SK-N-SH (cell line): Measurements from ENCODE around the gene CNST. TPM values are rescaled to one million over a fixed set of nuclear protein-coding genes. Genes with fewer than 3 reads are reported as not detected.

Experiments
- CTCF ChIA-PET: fragments of 300-600, 350-600 bp; formaldehyde crosslinking; extraction: SDS; loops from one replicate; lab custom pipeline; 2021; lab: Yijun Ruan, JAX
- POLR2A ChIA-PET: fragments of 350-600 bp; sonication (Branson Sonifier 250); formaldehyde crosslinking; extraction: SDS; loops from one replicate; lab custom pipeline; 2020; ENCODE audit warnings: antibody characterized with exemption, inconsistent platforms; lab: Yijun Ruan, JAX
- DNase-seq: peaks from one replicate; pipeline ENCODE4 v3.0.0; 2012
- H2AFZ ChIP-seq: fragments of 200-600 bp; sonication (generic); 2 replicates; pipeline ENCODE4 v1.8.1; 2016; ENCODE audit warnings: antibody characterized with exemption, mild to moderate bottlenecking, low read depth
- H3F3A ChIP-seq: fragments of 200-600 bp; sonication (generic); replicated peaks from 2 replicates; pipeline ENCODE3; 2016; ENCODE audit warnings: antibody characterized with exemption, mild to moderate bottlenecking; ENCODE audit not compliant: insufficient read depth
- H3K27ac ChIP-seq, 2 experiments: fragments of 200-500 bp in 1 of 2; fragments of 200-600 bp in 1 of 2; sonication (Bioruptor generic) in 1 of 2; sonication (generic), shearing (Covaris generic) in 1 of 2; 2 replicates each; pipeline versions ENCODE4 v1.5.1 to v1.6.1; 2014 to 2016; ENCODE audit warnings: low read depth in 2 of 2, inconsistent platforms in 1 of 2, low read length in 1 of 2, mild to moderate bottlenecking in 1 of 2, mixed read lengths in 1 of 2
- H3K27me3 ChIP-seq: fragments of 200-600 bp; sonication (generic), shearing (Covaris generic); 2 replicates; pipeline ENCODE4 v1.6.1; 2016; ENCODE audit warnings: mixed run types; ENCODE audit not compliant: insufficient read depth
- H3K36me3 ChIP-seq, 2 experiments: fragments of 200-500 bp in 1 of 2; fragments of 200-600 bp in 1 of 2; sonication (Bioruptor generic) in 1 of 2; sonication (generic) in 1 of 2; replicated peaks in 1 of 2; 2 replicates each; pipeline versions ENCODE3 to v1.5.1; 2014 to 2016; ENCODE audit warnings: low read length in 1 of 2, mild to moderate bottlenecking in 1 of 2; ENCODE audit not compliant: insufficient read depth in 2 of 2, control insufficient read depth in 1 of 2
- H3K4me1 ChIP-seq, 2 experiments: fragments of 200-500 bp in 1 of 2; fragments of 200-600 bp in 1 of 2; sonication (Bioruptor generic) in 1 of 2; sonication (generic), shearing (Covaris generic) in 1 of 2; 2 replicates each; pipeline versions ENCODE4 v1.5.1 to v1.6.1; 2014 to 2016; ENCODE audit warnings: low read depth in 1 of 2, low read length in 1 of 2, mixed run types in 1 of 2; ENCODE audit not compliant: insufficient read depth in 2 of 2, control insufficient read depth in 1 of 2
- H3K4me2 ChIP-seq: fragments of 200-600 bp; sonication (generic), shearing (Covaris generic); 2 replicates; pipeline ENCODE4 v1.6.1; 2017; ENCODE audit warnings: mixed run types
- H3K4me3 ChIP-seq, 2 experiments: fragments of 200-500 bp in 1 of 2; fragments of 200-600 bp in 1 of 2; sonication (Bioruptor generic) in 1 of 2; sonication (generic), shearing (Covaris generic) in 1 of 2; 2 replicates each; pipeline versions ENCODE4 v1.5.1 to v1.8.1; 2014 to 2016; ENCODE audit warnings: low read depth in 2 of 2, inconsistent platforms in 1 of 2, low read length in 1 of 2, mild to moderate bottlenecking in 1 of 2, mixed read lengths in 1 of 2, moderate library complexity in 1 of 2
- H3K79me2 ChIP-seq: fragments of 200-600 bp; sonication (generic); 2 replicates; pipeline ENCODE4 v1.8.1; 2017; ENCODE audit warnings: mild to moderate bottlenecking; ENCODE audit not compliant: insufficient read depth
- H3K9ac ChIP-seq: fragments of 200-600 bp; sonication (generic); 2 replicates; pipeline ENCODE4 v1.6.1; 2017; ENCODE audit warnings: mixed run types
- H3K9me2 ChIP-seq: fragments of 200-600 bp; sonication (generic); 2 replicates; pipeline ENCODE4 v1.6.1; 2017; ENCODE audit warnings: mixed run types
- H3K9me3 ChIP-seq: fragments of 200-600 bp; sonication (generic); 2 replicates; pipeline ENCODE4 v1.6.1; 2017; ENCODE audit warnings: mixed run types, mild to moderate bottlenecking, moderate library complexity
- H4K20me1 ChIP-seq: fragments of 200-600 bp; sonication (generic); 2 replicates; pipeline ENCODE4 v1.6.1; 2017; ENCODE audit warnings: mild to moderate bottlenecking, mixed run types; ENCODE audit not compliant: insufficient read depth
- CHD2 ChIP-seq: fragments of 150-350 bp; IDR thresholded peaks from 2 replicates; pipeline ENCODE4 v1.6.1; 2018; ENCODE audit warnings: low read length; ENCODE audit not compliant: partially characterized antibody
- ELF1 ChIP-seq: IDR thresholded peaks from 2 replicates; pipeline ENCODE4 v1.4.0; 2012
- EP300 ChIP-seq, 2 experiments: IDR thresholded peaks; 2 replicates each; pipeline versions ENCODE4 v1.4.0 to v1.6.1; 2012; ENCODE audit warnings: borderline replicate concordance in 1 of 2, low read depth in 1 of 2, low read length in 1 of 2
- EZH2phosphoT487 ChIP-seq: fragments of 200-600 bp; sonication (generic); IDR thresholded peaks from 2 replicates; pipeline ENCODE4 v1.6.1; 2017; ENCODE audit warnings: low read depth, mixed run types, mild to moderate bottlenecking, antibody characterized with exemption, moderate library complexity, borderline replicate concordance
- FOSL2 ChIP-seq: IDR thresholded peaks from 2 replicates; pipeline ENCODE4 v1.4.0; 2012; ENCODE audit warnings: low read depth, mild to moderate bottlenecking, moderate library complexity, borderline replicate concordance
- FOXM1 ChIP-seq: IDR thresholded peaks from 2 replicates; pipeline ENCODE4 v1.4.0; 2012; ENCODE audit warnings: low read depth, mild to moderate bottlenecking
- GABPA ChIP-seq: IDR thresholded peaks from 2 replicates; pipeline ENCODE4 v1.4.0; 2012; ENCODE audit warnings: low read depth, mild to moderate bottlenecking
- GATA2 ChIP-seq: sonication (generic); formaldehyde crosslinking; IDR thresholded peaks from 2 replicates; pipeline ENCODE4 v1.5.0; 2020; ENCODE audit warnings: mild to moderate bottlenecking, missing genetic modification reagents
- IRF3 ChIP-seq: fragments of 150-350 bp; IDR thresholded peaks from 2 replicates; pipeline ENCODE4 v1.6.1; 2016; ENCODE audit warnings: mild to moderate bottlenecking, low read depth, low read length
- JUND ChIP-seq: IDR thresholded peaks from 2 replicates; pipeline ENCODE4 v1.4.0; 2012
- MAX ChIP-seq: IDR thresholded peaks from 2 replicates; pipeline ENCODE4 v1.4.0; 2012; ENCODE audit warnings: low read depth
- MEF2A ChIP-seq: IDR thresholded peaks from 2 replicates; pipeline ENCODE4 v1.4.0; 2012; ENCODE audit warnings: low read depth, borderline replicate concordance
- MXI1 ChIP-seq: IDR thresholded peaks from 2 replicates; pipeline ENCODE4 v1.6.1; 2012; ENCODE audit warnings: mild to moderate bottlenecking, low read depth, low read length, improper control_type of control experiment
- NFIC ChIP-seq: IDR thresholded peaks from 2 replicates; pipeline ENCODE4 v1.4.0; 2012; ENCODE audit warnings: borderline replicate concordance
- NRF1 ChIP-seq: IDR thresholded peaks from 2 replicates; pipeline ENCODE4 v1.6.1; 2012; ENCODE audit warnings: low read depth, mild to moderate bottlenecking, low read length
- PBX3 ChIP-seq: IDR thresholded peaks from 2 replicates; pipeline ENCODE4; 2012
- RAD21 ChIP-seq: IDR thresholded peaks from 2 replicates; pipeline ENCODE4 v1.6.1; 2012; ENCODE audit warnings: mild to moderate bottlenecking, low read length
- RCOR1 ChIP-seq: fragments of 150-350 bp; IDR thresholded peaks from 2 replicates; pipeline ENCODE4 v1.6.1; 2017; ENCODE audit warnings: antibody characterized with exemption, low read length
- RFX5 ChIP-seq: IDR thresholded peaks from 2 replicates; pipeline ENCODE4 v1.6.1; 2012; ENCODE audit warnings: mild to moderate bottlenecking, improper control_type of control experiment, low read length
- RXRA ChIP-seq: IDR thresholded peaks from 2 replicates; pipeline ENCODE4 v1.4.0; 2012; ENCODE audit warnings: low read depth, mild to moderate bottlenecking, borderline replicate concordance
- SIN3A ChIP-seq: IDR thresholded peaks from 2 replicates; pipeline ENCODE4 v1.6.1; 2012; ENCODE audit warnings: low read depth, mild to moderate bottlenecking, low read length, moderate library complexity, borderline replicate concordance
- SMC3 ChIP-seq: IDR thresholded peaks from 2 replicates; pipeline ENCODE4 v1.6.1; 2012; ENCODE audit warnings: low read depth, low read length, improper control_type of control experiment
- TCF12 ChIP-seq: IDR thresholded peaks from 2 replicates; pipeline ENCODE4 v1.4.0; 2012
- TEAD4 ChIP-seq: IDR thresholded peaks from 2 replicates; pipeline ENCODE4 v1.4.0; 2012; ENCODE audit warnings: mild to moderate bottlenecking, borderline replicate concordance; ENCODE audit not compliant: insufficient read depth
- USF1 ChIP-seq: IDR thresholded peaks from 2 replicates; pipeline ENCODE4 v1.4.0; 2012; ENCODE audit warnings: low read depth, borderline replicate concordance
- USF2 ChIP-seq: fragments of 150-350 bp; IDR thresholded peaks from 2 replicates; pipeline ENCODE4 v1.6.1; 2017; ENCODE audit warnings: antibody characterized with exemption, low read length, low read depth, borderline replicate concordance
- YY1 ChIP-seq: IDR thresholded peaks from 2 replicates; pipeline ENCODE4 v1.4.0; 2012; ENCODE audit warnings: low read depth, mild to moderate bottlenecking
- WGBS: methylation state at CpG from one replicate; pipeline ENCODE4 v1.1.6; 2017; ENCODE audit warnings: low lambda C conversion rate; 5-methylcytosine and 5-hydroxymethylcytosine counted together
- polyA plus RNA-seq, 3 experiments: library from polyadenylated mRNA; depleted of rRNA; stranded (reverse); fragments of >200 nt; gene quantifications; 2 replicates each; pipeline ENCODE4 v1.2.3, GENCODE V29; 2012

CNST gene
- polyA plus RNA-seq, 1 of the 3 experiments (the other 2 are of a cell fraction): 21.7 TPM

- no peak for TF ChIP-seq MAX
- TF ChIP-seq RXRA: no peak
- TF ChIP-seq MEF2A: peak; percentile 28; the same call in 1 of the 2 replicates
- peak; percentile 50 for TF ChIP-seq TCF12
- TF ChIP-seq RFX5: no peak
- TF ChIP-seq NRF1: no peak
- no peak for TF ChIP-seq YY1
- TF ChIP-seq USF2: no peak
- TF ChIP-seq SIN3A: no peak
Measured at GRCh38 chr1:246587606-246588005, 21.4 kb downstream of the CNST start (continued).

GRCh38 chr1:246588159-246588721, 22.0 kb downstream of the CNST start:
- H3K4me1 ChIP-seq: peaks cover 12 to 19% of the 10 kb centered on the region in 2 experiments
- H4K20me1 ChIP-seq: no peaks in the 10 kb centered on the region; the same call in 1 of the 2 replicates
- POLR2A ChIA-PET: no interaction called here
- no peaks in the 10 kb centered on the region for H3K27me3 ChIP-seq
- H3K4me3 ChIP-seq: no peak overlapping the region
- H3K79me2 ChIP-seq: peaks cover 83% of the 10 kb centered on the region
- no peak for DNase-seq
- peaks cover 32% of the 10 kb centered on the region for H3F3A ChIP-seq
- H3K9ac ChIP-seq: peak overlapping the region; percentile 59; the same call in 1 of the 2 replicates
- peaks cover 8 to 17% of the 10 kb centered on the region in 2 experiments for H3K36me3 ChIP-seq
- peak overlapping the region; percentile 90 to 91; a peak in 3 of 4 replicates for H3K27ac ChIP-seq
- 33% methylated on average over 2 of the region's 2 CpGs for WGBS
- peak overlapping the region; percentile 70 for H3K4me2 ChIP-seq
- H2AFZ ChIP-seq: no peak overlapping the region
- H3K9me2 ChIP-seq: no peaks in the 10 kb centered on the region
- H3K9me3 ChIP-seq: no peaks in the 10 kb centered on the region
- CTCF ChIA-PET: no interaction called here
- TF ChIP-seq CHD2: no peak
- no peak for TF ChIP-seq NRF1
- peak; percentile 70 for TF ChIP-seq JUND
- TF ChIP-seq MXI1: no peak
- peak; percentile 89 for TF ChIP-seq TCF12
- TF ChIP-seq GABPA: no peak
- no peak for TF ChIP-seq GATA2 (CRISPR knock-in tag)
- peak in 1 of 2 experiments; percentile 60; a peak in 1 of 4 replicates for TF ChIP-seq EP300 (IDR thresholded peaks at IDR 0.05; ENCODE audit: borderline replicate concordance in 1 of 2, low read depth in 1 of 2, low read length in 1 of 2)
- TF ChIP-seq MAX: no peak
- no peak for TF ChIP-seq RFX5
- TF ChIP-seq NFIC: peak; percentile 51; the same call in 1 of the 2 replicates
- TF ChIP-seq USF1: no peak
- no peak for TF ChIP-seq RAD21
- TF ChIP-seq USF2: no peak
- no peak for TF ChIP-seq FOXM1
- peak; percentile 85 for TF ChIP-seq FOSL2
- TF ChIP-seq YY1: no peak
- peak; percentile 90 for TF ChIP-seq PBX3
- TF ChIP-seq EZH2phosphoT487: no peak
- TF ChIP-seq IRF3: no peak
- no peak for TF ChIP-seq ELF1
- TF ChIP-seq RCOR1: no peak
- TF ChIP-seq SMC3: no peak
- peak; percentile 60; the same call in 1 of the 2 replicates for TF ChIP-seq TEAD4
- TF ChIP-seq MEF2A: peak; percentile 74; the same call in 1 of the 2 replicates
